OCI-LY7 (cell line): ENCODE results near the gene ZDHHC17. TPM values are rescaled to one million over a fixed set of nuclear protein-coding genes. Genes with fewer than 3 reads are reported as not detected.
"Not testable (repeated sequence)": the region's sequence is repeated elsewhere in the genome, so short reads cannot be mapped to it uniquely, and the experiment has no call there.

Source experiments
- BruUV-seq: library from RNA; stranded (reverse); fragments of 400-500 nt; replicated peaks from 2 replicates; lab custom pipeline; 2021; lab: Mats Ljungman, UMichigan
- CTCF ChIA-PET: fragments of 300-600 bp; sonication (Branson Sonifier 250); formaldehyde crosslinking; loops from one replicate; lab custom pipeline; 2022; ENCODE audit warnings: antibody characterized with exemption; ENCODE audit not compliant: unreplicated experiment; lab: Charles Lee
- POLR2A ChIA-PET: fragments of 300-600 bp; sonication (Branson Sonifier 250); formaldehyde crosslinking; loops from one replicate; lab custom pipeline; 2022; ENCODE audit warnings: antibody characterized with exemption; lab: Charles Lee
- DNase-seq: peaks from one replicate; pipeline ENCODE4 v3.0.0-alpha.2; 2015; ENCODE audit warnings: low spot score
- H2AFZ ChIP-seq: fragments of 200-600 bp; sonication (generic), shearing (Covaris generic); 2 replicates; pipeline ENCODE4 v1.6.1; 2014; ENCODE audit warnings: mild to moderate bottlenecking, antibody characterized with exemption, low read length, moderate library complexity
- H3K27ac ChIP-seq: fragments of 200-600 bp; sonication (generic); 2 replicates; pipeline ENCODE4 v1.5.1; 2014; ENCODE audit warnings: mixed run types, low read depth, mild to moderate bottlenecking, moderate library complexity, low read length, inconsistent platforms; ENCODE audit not compliant: poor library complexity, severe bottlenecking
- H3K36me3 ChIP-seq: fragments of 200-600 bp; sonication (generic); 2 replicates; pipeline ENCODE4 v1.6.1; 2014; ENCODE audit warnings: mild to moderate bottlenecking, antibody characterized with exemption, low read length, moderate library complexity, mixed read lengths; ENCODE audit not compliant: insufficient read depth
- H3K4me1 ChIP-seq: fragments of 200-600 bp; sonication (generic); 2 replicates; pipeline ENCODE4 v1.5.1; 2014; ENCODE audit warnings: mild to moderate bottlenecking, low read length; ENCODE audit not compliant: insufficient read depth, poor library complexity, severe bottlenecking
- H3K4me2 ChIP-seq: fragments of 200-600 bp; sonication (generic); 2 replicates; pipeline ENCODE4 v1.6.1; 2014; ENCODE audit warnings: mild to moderate bottlenecking, low read length
- H3K4me3 ChIP-seq: fragments of 200-600 bp; sonication (generic); 2 replicates; pipeline ENCODE4 v1.5.1; 2014; ENCODE audit warnings: mild to moderate bottlenecking, low read depth, low read length; ENCODE audit not compliant: poor library complexity, severe bottlenecking
- H3K79me2 ChIP-seq: fragments of 200-600 bp; sonication (generic); 2 replicates; pipeline ENCODE4 v1.6.1; 2016; ENCODE audit warnings: low read depth, mild to moderate bottlenecking, low read length, moderate library complexity, mixed read lengths; ENCODE audit not compliant: insufficient read depth
- H3K9me2 ChIP-seq: fragments of 200-600 bp; sonication (generic); 2 replicates; pipeline ENCODE4 v1.6.1; 2016; ENCODE audit warnings: mild to moderate bottlenecking, low read length, mixed read lengths; ENCODE audit not compliant: insufficient read depth
- H3K9me3 ChIP-seq: fragments of 200-600 bp; sonication (generic); 2 replicates; pipeline ENCODE4 v1.6.1; 2014; ENCODE audit warnings: mild to moderate bottlenecking, mixed run types, low read length, mixed read lengths
- H4K20me1 ChIP-seq: fragments of 200-600 bp; sonication (generic); 2 replicates; pipeline ENCODE4 v1.6.1; 2014; ENCODE audit warnings: mild to moderate bottlenecking, antibody characterized with exemption, low read length, moderate library complexity, mixed read lengths; ENCODE audit not compliant: insufficient read depth
- EZH2phosphoT487 ChIP-seq: fragments of 200-600 bp; sonication (generic); IDR thresholded peaks from 2 replicates; pipeline ENCODE4 v1.6.1; 2018; ENCODE audit warnings: low read depth, borderline replicate concordance, mild to moderate bottlenecking, mixed run types, antibody characterized with exemption, low read length, moderate library complexity, mixed read lengths
- intact Hi-C: fragments of 100-400 bp; cut with micrococcal nuclease; formaldehyde crosslinking; loops from one replicate; pipeline ENCODE4 v1.10.0; 2022; ENCODE audit not compliant: unreplicated experiment
- total RNA-seq, 2 experiments: library from RNA; depleted of rRNA in 1 of 2; stranded (reverse); fragments of >200 nt in 1 of 2; shearing (Covaris generic) in 1 of 2; gene quantifications; 2 replicates each; pipeline ENCODE4 v1.2.3, GENCODE V29; 2014 to 2022
- TF ChIP-seq, protein P1 (sequence below): fragments of 200-600 bp; sonication (generic); conservative IDR thresholded peaks from 2 replicates; pipeline ENCODE4 v1.5.1; 2014; ENCODE audit warnings: mild to moderate bottlenecking, antibody characterized with exemption, low read length, moderate library complexity, mixed read lengths

ZDHHC17 gene
- total RNA-seq, 2 experiments from 2014 or later, result 24.0 to 32.8 TPM

DNA sequence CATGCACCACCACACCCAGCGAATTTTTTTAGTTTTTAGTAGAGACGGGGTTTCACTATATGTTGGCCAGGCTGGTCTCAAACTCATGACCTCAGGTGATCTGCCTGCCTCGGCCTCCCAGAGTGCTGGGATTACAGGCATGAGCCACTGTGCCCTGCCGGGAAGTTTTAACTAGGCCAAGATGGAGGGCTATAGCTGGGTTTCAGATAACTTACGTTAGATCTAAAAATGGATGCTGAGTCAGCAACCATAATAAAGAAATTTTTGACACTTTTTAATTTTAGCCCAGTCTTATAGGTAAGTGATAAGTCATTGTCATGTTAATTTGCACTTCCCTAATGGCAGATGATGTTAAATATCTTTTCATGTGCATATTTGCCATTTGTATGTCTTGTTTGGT is 14.4 kb downstream of the ZDHHC17 start:
- intact Hi-C loops, result no loop called here
- TF ChIP-seq, protein P1, sequence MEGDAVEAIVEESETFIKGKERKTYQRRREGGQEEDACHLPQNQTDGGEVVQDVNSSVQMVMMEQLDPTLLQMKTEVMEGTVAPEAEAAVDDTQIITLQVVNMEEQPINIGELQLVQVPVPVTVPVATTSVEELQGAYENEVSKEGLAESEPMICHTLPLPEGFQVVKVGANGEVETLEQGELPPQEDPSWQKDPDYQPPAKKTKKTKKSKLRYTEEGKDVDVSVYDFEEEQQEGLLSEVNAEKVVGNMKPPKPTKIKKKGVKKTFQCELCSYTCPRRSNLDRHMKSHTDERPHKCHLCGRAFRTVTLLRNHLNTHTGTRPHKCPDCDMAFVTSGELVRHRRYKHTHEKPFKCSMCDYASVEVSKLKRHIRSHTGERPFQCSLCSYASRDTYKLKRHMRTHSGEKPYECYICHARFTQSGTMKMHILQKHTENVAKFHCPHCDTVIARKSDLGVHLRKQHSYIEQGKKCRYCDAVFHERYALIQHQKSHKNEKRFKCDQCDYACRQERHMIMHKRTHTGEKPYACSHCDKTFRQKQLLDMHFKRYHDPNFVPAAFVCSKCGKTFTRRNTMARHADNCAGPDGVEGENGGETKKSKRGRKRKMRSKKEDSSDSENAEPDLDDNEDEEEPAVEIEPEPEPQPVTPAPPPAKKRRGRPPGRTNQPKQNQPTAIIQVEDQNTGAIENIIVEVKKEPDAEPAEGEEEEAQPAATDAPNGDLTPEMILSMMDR, result no peak
- TF ChIP-seq EZH2phosphoT487, result no peak
- Histone ChIP-seq H2AFZ (no peak overlapping the region), H3K4me1 (peaks cover 24% of the 10 kb centered on the region), H3K4me2 (peak overlapping the region; percentile 56; the same call in 1 of the 2 replicates), H3K9me3 (peaks cover 5% of the 10 kb centered on the region; the same call in 1 of the 2 replicates), H3K36me3 (peaks cover 5% of the 10 kb centered on the region; the same call in 1 of the 2 replicates), H4K20me1 (peaks cover 7% of the 10 kb centered on the region), H3K9me2 (no peaks in the 10 kb centered on the region), H3K27ac (no peak overlapping the region), H3K79me2 (peaks cover 84% of the 10 kb centered on the region), H3K4me3 (no peak overlapping the region)
- no TSS peak for BruUV-seq
- CTCF ChIA-PET, result interaction anchor here (1.3 kb wide), 1 partner anchor 12 kb away, joined by 3 read pairs; no protein-coding TSS in a partner anchor
- no peak for DNase-seq
- POLR2A ChIA-PET, result interaction anchor here (0.6 to 4.0 kb wide), 5 partner anchors 13 to 219 kb away, joined by 3 to 18 read pairs (median 3); partner anchors contain the start of genes OSBPL8 and ZDHHC17

DNA sequence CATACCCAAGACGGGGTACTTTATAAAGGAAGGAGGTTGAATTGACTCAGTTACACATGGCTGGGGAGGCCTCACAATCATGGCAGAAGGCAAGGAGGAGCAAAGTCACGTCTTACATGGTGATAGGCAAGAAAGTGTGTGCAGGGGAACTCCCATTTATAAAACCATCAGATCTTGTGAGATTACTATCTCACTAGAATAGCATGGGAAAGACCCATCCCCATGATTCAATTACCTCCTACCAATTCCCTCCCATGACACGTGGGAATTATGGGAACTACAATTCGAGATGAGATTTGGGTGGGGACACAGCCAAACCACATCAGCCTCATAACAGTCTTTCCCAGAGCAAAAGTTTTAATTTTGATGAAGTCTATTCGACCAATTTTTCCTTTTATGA is 15.4 kb downstream of the ZDHHC17 start:
- not testable (repeated sequence) for BruUV-seq, H3K27ac ChIP-seq
- peaks cover 77% of the 10 kb centered on the region for H3K79me2 ChIP-seq

DNA sequence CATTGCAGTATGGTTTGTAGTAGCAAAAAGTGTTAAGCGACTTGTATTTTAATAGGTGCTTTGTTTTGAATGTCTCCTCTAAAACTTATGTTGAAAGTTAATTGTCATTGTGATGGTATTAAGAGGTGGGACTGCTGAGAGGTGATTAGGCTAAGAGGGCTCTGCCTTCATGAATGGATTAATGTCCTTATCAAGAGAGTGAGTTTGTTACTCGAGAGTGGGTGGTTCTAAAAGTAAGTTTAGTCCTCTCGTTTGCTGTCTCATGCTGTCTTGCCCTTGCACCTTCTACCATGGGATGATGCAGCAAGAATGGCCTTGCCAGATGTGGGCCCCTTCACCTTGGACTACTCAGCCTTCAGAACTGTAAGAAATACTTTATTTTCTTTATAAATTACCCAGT is 17.4 kb downstream of the ZDHHC17 start:
- DNase-seq, result no peak
- no peak for TF ChIP-seq EZH2phosphoT487
- TF ChIP-seq, protein P1, result no peak
- no TSS peak for BruUV-seq
- Histone ChIP-seq H3K4me1 (peaks cover 24% of the 10 kb centered on the region), H3K27ac (no peak overlapping the region), H3K36me3 (peaks cover 8% of the 10 kb centered on the region; the same call in 1 of the 2 replicates), H3K9me2 (no peaks in the 10 kb centered on the region), H3K4me3 (no peak overlapping the region), H3K79me2 (peaks cover 58% of the 10 kb centered on the region), H2AFZ (no peak overlapping the region), H3K4me2 (no peak overlapping the region), H4K20me1 (peaks cover 7% of the 10 kb centered on the region; the same call in 1 of the 2 replicates), H3K9me3 (peaks cover 5% of the 10 kb centered on the region; the same call in 1 of the 2 replicates)
- POLR2A ChIA-PET, result interaction anchor here (1.0 kb wide), 1 partner anchor 13 kb away, joined by 6 read pairs; no protein-coding TSS in a partner anchor
- CTCF ChIA-PET, result no interaction called here
- intact Hi-C loops, result no loop called here

More for the DNA sequence above, 15.4 kb downstream of the ZDHHC17 start:
- CTCF ChIA-PET, result interaction anchor here (1.3 kb wide), 1 partner anchor 13 kb away, joined by 3 read pairs; no protein-coding TSS in a partner anchor
- DNase-seq, intact Hi-C loops, H3K4me2 ChIP-seq, H3K9me2 ChIP-seq, H3K4me3 ChIP-seq, H4K20me1 ChIP-seq, H3K36me3 ChIP-seq, H2AFZ ChIP-seq, H3K9me3 ChIP-seq: not testable (repeated sequence)
- POLR2A ChIA-PET, result interaction anchor here (0.6 to 4.0 kb wide), 4 partner anchors 16 to 348 kb away, joined by 3 to 18 read pairs (median 3); partner anchors contain the start of genes OSBPL8 and ZDHHC17
- peaks cover 24% of the 10 kb centered on the region for H3K4me1 ChIP-seq
